SK-N-SH (cell line): ENCODE measurements around the gene PXDN. TPM values are rescaled to one million over a fixed set of nuclear protein-coding genes. Genes with fewer than 3 reads are reported as not detected.

ENCODE experiments used
- CTCF ChIA-PET: fragments of 300-600, 350-600 bp; formaldehyde crosslinking; extraction: SDS; loops from one replicate; lab custom pipeline; 2021; lab: Yijun Ruan, JAX
- POLR2A ChIA-PET: fragments of 350-600 bp; sonication (Branson Sonifier 250); formaldehyde crosslinking; extraction: SDS; loops from one replicate; lab custom pipeline; 2020; ENCODE audit warnings: antibody characterized with exemption, inconsistent platforms; lab: Yijun Ruan, JAX
- DNase-seq: peaks from one replicate; pipeline ENCODE4 v3.0.0; 2012
- H2AFZ ChIP-seq: fragments of 200-600 bp; sonication (generic); 2 replicates; pipeline ENCODE4 v1.8.1; 2016; ENCODE audit warnings: antibody characterized with exemption, mild to moderate bottlenecking, low read depth
- H3F3A ChIP-seq: fragments of 200-600 bp; sonication (generic); replicated peaks from 2 replicates; pipeline ENCODE3; 2016; ENCODE audit warnings: antibody characterized with exemption, mild to moderate bottlenecking; ENCODE audit not compliant: insufficient read depth
- H3K27ac ChIP-seq, 2 experiments: fragments of 200-500 bp in 1 of 2; fragments of 200-600 bp in 1 of 2; sonication (Bioruptor generic) in 1 of 2; sonication (generic), shearing (Covaris generic) in 1 of 2; 2 replicates each; pipeline versions ENCODE4 v1.5.1 to v1.6.1; 2014 to 2016; ENCODE audit warnings: low read depth in 2 of 2, inconsistent platforms in 1 of 2, low read length in 1 of 2, mild to moderate bottlenecking in 1 of 2, mixed read lengths in 1 of 2
- H3K27me3 ChIP-seq: fragments of 200-600 bp; sonication (generic), shearing (Covaris generic); 2 replicates; pipeline ENCODE4 v1.6.1; 2016; ENCODE audit warnings: mixed run types; ENCODE audit not compliant: insufficient read depth
- H3K36me3 ChIP-seq, 2 experiments: fragments of 200-500 bp in 1 of 2; fragments of 200-600 bp in 1 of 2; sonication (Bioruptor generic) in 1 of 2; sonication (generic) in 1 of 2; replicated peaks in 1 of 2; 2 replicates each; pipeline versions ENCODE3 to v1.5.1; 2014 to 2016; ENCODE audit warnings: low read length in 1 of 2, mild to moderate bottlenecking in 1 of 2; ENCODE audit not compliant: insufficient read depth in 2 of 2, control insufficient read depth in 1 of 2
- H3K4me1 ChIP-seq, 2 experiments: fragments of 200-500 bp in 1 of 2; fragments of 200-600 bp in 1 of 2; sonication (Bioruptor generic) in 1 of 2; sonication (generic), shearing (Covaris generic) in 1 of 2; 2 replicates each; pipeline versions ENCODE4 v1.5.1 to v1.6.1; 2014 to 2016; ENCODE audit warnings: low read depth in 1 of 2, low read length in 1 of 2, mixed run types in 1 of 2; ENCODE audit not compliant: insufficient read depth in 2 of 2, control insufficient read depth in 1 of 2
- H3K4me2 ChIP-seq: fragments of 200-600 bp; sonication (generic), shearing (Covaris generic); 2 replicates; pipeline ENCODE4 v1.6.1; 2017; ENCODE audit warnings: mixed run types
- H3K4me3 ChIP-seq, 2 experiments: fragments of 200-500 bp in 1 of 2; fragments of 200-600 bp in 1 of 2; sonication (Bioruptor generic) in 1 of 2; sonication (generic), shearing (Covaris generic) in 1 of 2; 2 replicates each; pipeline versions ENCODE4 v1.5.1 to v1.8.1; 2014 to 2016; ENCODE audit warnings: low read depth in 2 of 2, inconsistent platforms in 1 of 2, low read length in 1 of 2, mild to moderate bottlenecking in 1 of 2, mixed read lengths in 1 of 2, moderate library complexity in 1 of 2
- H3K79me2 ChIP-seq: fragments of 200-600 bp; sonication (generic); 2 replicates; pipeline ENCODE4 v1.8.1; 2017; ENCODE audit warnings: mild to moderate bottlenecking; ENCODE audit not compliant: insufficient read depth
- H3K9ac ChIP-seq: fragments of 200-600 bp; sonication (generic); 2 replicates; pipeline ENCODE4 v1.6.1; 2017; ENCODE audit warnings: mixed run types
- H3K9me2 ChIP-seq: fragments of 200-600 bp; sonication (generic); 2 replicates; pipeline ENCODE4 v1.6.1; 2017; ENCODE audit warnings: mixed run types
- H3K9me3 ChIP-seq: fragments of 200-600 bp; sonication (generic); 2 replicates; pipeline ENCODE4 v1.6.1; 2017; ENCODE audit warnings: mixed run types, mild to moderate bottlenecking, moderate library complexity
- H4K20me1 ChIP-seq: fragments of 200-600 bp; sonication (generic); 2 replicates; pipeline ENCODE4 v1.6.1; 2017; ENCODE audit warnings: mild to moderate bottlenecking, mixed run types; ENCODE audit not compliant: insufficient read depth
- CHD2 ChIP-seq: fragments of 150-350 bp; IDR thresholded peaks from 2 replicates; pipeline ENCODE4 v1.6.1; 2018; ENCODE audit warnings: low read length; ENCODE audit not compliant: partially characterized antibody
- CTCF ChIP-seq: fragments of 200-600 bp; sonication (generic); IDR thresholded peaks from 2 replicates; pipeline ENCODE4 v1.6.1; 2017; ENCODE audit warnings: antibody characterized with exemption, mild to moderate bottlenecking, moderate library complexity
- EP300 ChIP-seq, 2 experiments: IDR thresholded peaks; 2 replicates each; pipeline versions ENCODE4 v1.4.0 to v1.6.1; 2012; ENCODE audit warnings: borderline replicate concordance in 1 of 2, low read depth in 1 of 2, low read length in 1 of 2
- FOXJ3 ChIP-seq: sonication (generic); formaldehyde crosslinking; IDR thresholded peaks from 2 replicates; pipeline ENCODE4 v1.5.1; 2020; ENCODE audit warnings: mild to moderate bottlenecking, missing genetic modification reagents
- GATA2 ChIP-seq: sonication (generic); formaldehyde crosslinking; IDR thresholded peaks from 2 replicates; pipeline ENCODE4 v1.5.0; 2020; ENCODE audit warnings: mild to moderate bottlenecking, missing genetic modification reagents
- MAX ChIP-seq: IDR thresholded peaks from 2 replicates; pipeline ENCODE4 v1.4.0; 2012; ENCODE audit warnings: low read depth
- MEF2A ChIP-seq: IDR thresholded peaks from 2 replicates; pipeline ENCODE4 v1.4.0; 2012; ENCODE audit warnings: low read depth, borderline replicate concordance
- RCOR1 ChIP-seq: fragments of 150-350 bp; IDR thresholded peaks from 2 replicates; pipeline ENCODE4 v1.6.1; 2017; ENCODE audit warnings: antibody characterized with exemption, low read length
- REST ChIP-seq: IDR thresholded peaks from 2 replicates; pipeline ENCODE4 v1.6.1; 2012; ENCODE audit warnings: mild to moderate bottlenecking, low read depth, low read length, moderate library complexity
- SMC3 ChIP-seq: IDR thresholded peaks from 2 replicates; pipeline ENCODE4 v1.6.1; 2012; ENCODE audit warnings: low read depth, low read length, improper control_type of control experiment
- TCF12 ChIP-seq: IDR thresholded peaks from 2 replicates; pipeline ENCODE4 v1.4.0; 2012
- TEAD4 ChIP-seq: IDR thresholded peaks from 2 replicates; pipeline ENCODE4 v1.4.0; 2012; ENCODE audit warnings: mild to moderate bottlenecking, borderline replicate concordance; ENCODE audit not compliant: insufficient read depth
- USF1 ChIP-seq: IDR thresholded peaks from 2 replicates; pipeline ENCODE4 v1.4.0; 2012; ENCODE audit warnings: low read depth, borderline replicate concordance
- YY1 ChIP-seq: IDR thresholded peaks from 2 replicates; pipeline ENCODE4 v1.4.0; 2012; ENCODE audit warnings: low read depth, mild to moderate bottlenecking
- ZBTB33 ChIP-seq: IDR thresholded peaks from 2 replicates; pipeline ENCODE4 v1.4.0; 2012; ENCODE audit warnings: low read depth, borderline replicate concordance
- WGBS: methylation state at CpG from one replicate; pipeline ENCODE4 v1.1.6; 2017; ENCODE audit warnings: low lambda C conversion rate; 5-methylcytosine and 5-hydroxymethylcytosine counted together
- polyA plus RNA-seq, 3 experiments: library from polyadenylated mRNA; depleted of rRNA; stranded (reverse); fragments of >200 nt; gene quantifications; 2 replicates each; pipeline ENCODE4 v1.2.3, GENCODE V29; 2012

Gene PXDN
- polyA plus RNA-seq, 1 of the 3 experiments (the other 2 are of a cell fraction) = 146 TPM

GRCh38 chr2:1747065-1747941 is 3.0 kb upstream of the PXDN start:
- Histone ChIP-seq H3F3A (peaks cover 18% of the 10 kb centered on the region), H3K9me2 (no peaks in the 10 kb centered on the region), H4K20me1 (no peaks in the 10 kb centered on the region), H3K79me2 (peaks cover 19% of the 10 kb centered on the region), H3K4me2 (no peak overlapping the region), H3K4me1 (peaks cover 4 to 26% of the 10 kb centered on the region in 2 experiments; a peak in 3 of 4 replicates), H3K4me3 (no peak overlapping the region), H2AFZ (no peak overlapping the region), H3K27ac (no peak overlapping the region), H3K36me3 (no peaks in the 10 kb centered on the region), H3K9me3 (no peaks in the 10 kb centered on the region), H3K9ac (no peak overlapping the region), H3K27me3 (no peaks in the 10 kb centered on the region)
- ChIA-PET POLR2A (interaction anchor here (0.6 to 1.4 kb wide), 2 partner anchors 11 to 15 kb away, joined by 3 to 4 read pairs; no protein-coding TSS in a partner anchor), CTCF (interaction anchor here (0.7 to 4.4 kb wide), 11 partner anchors 11 to 515 kb away, joined by 3 to 73 read pairs (median 5); no protein-coding TSS in a partner anchor)
- WGBS = 80% methylated on average over 26 of the region's 26 CpGs
- DNase-seq = no peak
- TF ChIP-seq FOXJ3 (CRISPR knock-in tag) = no peak
- TF ChIP-seq CTCF = no peak
- TF ChIP-seq GATA2 (CRISPR knock-in tag) = no peak
- no peak for TF ChIP-seq USF1
- TF ChIP-seq CHD2 = no peak
- no peak for TF ChIP-seq SMC3
- TF ChIP-seq YY1 = no peak
- no peak for TF ChIP-seq RCOR1

- CTCF ChIA-PET = interaction anchor here (1.1 to 2.9 kb wide), 5 partner anchors 23 to 158 kb away, joined by 3 to 15 read pairs (median 4); no protein-coding TSS in a partner anchor
- H4K20me1 ChIP-seq = no peaks in the 10 kb centered on the region
- H3K27me3 ChIP-seq = no peaks in the 10 kb centered on the region
- H3K9me3 ChIP-seq = no peaks in the 10 kb centered on the region
- peaks cover 25% of the 10 kb centered on the region for H3F3A ChIP-seq
- no peak overlapping the region for H3K4me2 ChIP-seq
- peaks cover 28% of the 10 kb centered on the region for H3K79me2 ChIP-seq
- no peaks in the 10 kb centered on the region for H3K9me2 ChIP-seq
- no peak overlapping the region for H3K9ac ChIP-seq
- DNase-seq = no peak
- no peak overlapping the region for H3K27ac ChIP-seq
- H3K4me3 ChIP-seq = no peak overlapping the region
- POLR2A ChIA-PET = no interaction called here
- peaks cover 12 to 31% of the 10 kb centered on the region in 2 experiments; a peak in 3 of 4 replicates for H3K4me1 ChIP-seq
- WGBS = 90% methylated on average over 9 of the region's 9 CpGs
- no peak overlapping the region for H2AFZ ChIP-seq
- peaks cover 3 to 4% of the 10 kb centered on the region in 2 experiments for H3K36me3 ChIP-seq
- TF ChIP-seq TCF12 (no peak), YY1 (no peak), MEF2A (no peak), TEAD4 (no peak), EP300 (IDR thresholded peaks at IDR 0.05; ENCODE audit: borderline replicate concordance in 1 of 2, low read depth in 1 of 2, low read length in 1 of 2) (no peak), REST (no peak), ZBTB33 (no peak), MAX (no peak)
These were observed 2.1 kb upstream of the PXDN start for GRCh38 chr2:1746174-1747064.
